Measurements from ENCODE around the gene MORN2. TPM values are rescaled to one million over a fixed set of nuclear protein-coding genes. Genes with fewer than 3 reads are reported as not detected.
"Not testable (repeated sequence)": the region's sequence is repeated elsewhere in the genome, so short reads cannot be mapped to it uniquely, and the experiment has no call there.

Gene MORN2
- polyA plus RNA-seq (2012; ENCODE audit: insufficient read depth, insufficient read length) = 7.1 TPM

DNA sequence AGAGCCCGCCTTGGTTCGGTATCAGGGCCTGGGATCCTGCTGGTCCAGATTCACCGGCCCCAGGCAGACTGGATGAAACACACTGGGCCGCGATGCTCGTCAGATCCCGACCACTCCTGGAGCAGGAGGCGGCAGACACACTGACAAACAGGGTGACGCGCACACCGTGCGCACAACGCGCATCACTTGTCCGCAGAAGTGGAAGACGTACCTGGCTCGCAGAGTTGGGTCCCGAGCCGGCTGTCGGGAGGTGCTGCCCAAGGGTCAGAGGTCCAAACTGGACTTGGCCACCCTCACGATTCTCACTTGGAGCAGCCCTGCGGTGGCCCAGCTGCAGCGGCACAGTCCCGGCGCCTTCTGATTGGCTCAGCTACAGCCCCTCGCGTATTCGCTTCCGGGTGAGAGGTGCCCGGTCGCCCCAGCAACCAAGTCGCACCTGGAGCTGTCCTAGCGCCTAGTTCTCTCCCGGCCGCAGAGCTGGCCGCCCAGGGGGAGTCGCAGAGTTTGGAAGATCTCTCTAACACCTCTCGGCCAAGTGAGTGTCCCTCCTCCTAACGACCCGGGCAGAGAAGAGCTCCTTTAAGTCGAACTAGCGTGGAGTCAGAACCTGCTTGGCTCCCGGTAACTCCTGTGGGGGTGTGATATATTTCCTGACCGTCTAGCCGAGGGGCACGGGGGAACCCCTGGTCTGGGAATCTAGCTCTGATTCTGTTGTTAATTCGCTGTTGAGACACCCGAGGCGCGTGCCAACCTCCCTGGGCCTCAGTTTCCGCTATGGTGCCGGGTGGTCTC is at the start of gene MORN2, which contains the start of gene DHX57:
MORN2 (plus strand) TSS at position 401 of the 792 bp plus-strand sequence.
DHX57 (minus strand) TSS at position 359 of the 792 bp plus-strand sequence. CDS start 7,529 bp downstream, outside the sequence.
- DNase-seq (ENCODE audit: low read depth, low spot score) = peak; percentile 26
- H3K4me3 ChIP-seq (ENCODE audit: low read length) = peak within 1 kb of the TSS; percentile 82

DNA sequence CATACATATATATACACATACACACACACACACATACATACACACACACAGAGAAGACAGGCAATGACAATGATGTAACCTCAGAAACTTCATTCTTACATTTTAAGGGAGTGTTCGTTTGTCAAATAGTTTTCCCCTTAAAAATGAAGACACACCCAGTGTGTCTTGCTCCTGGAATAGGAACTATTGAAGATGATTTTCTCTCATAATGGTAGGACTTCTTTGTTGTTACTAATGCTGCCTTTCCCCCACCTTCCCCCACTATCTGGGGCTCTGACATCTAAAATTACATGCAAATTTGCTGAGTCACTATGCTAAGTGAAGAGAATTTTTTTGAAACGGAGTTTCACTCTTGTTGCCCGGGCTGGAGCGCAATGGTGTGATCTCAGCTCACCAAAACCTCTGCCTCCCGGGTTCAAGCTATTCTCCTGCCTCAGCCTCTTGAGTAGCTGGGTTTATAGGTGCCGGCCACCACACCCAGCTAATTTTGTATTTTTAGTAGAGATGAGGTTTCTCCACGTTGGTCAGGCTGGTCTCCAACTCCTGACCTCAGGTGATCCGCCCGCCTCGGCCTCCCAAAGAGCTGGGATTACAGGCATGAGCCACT is 48.1 kb upstream of the MORN2 start:
- not testable (repeated sequence) for DNase-seq (ENCODE audit: low read depth, low spot score); H3K4me3 ChIP-seq (ENCODE audit: low read length)

- H3K4me3 ChIP-seq (ENCODE audit: low read length) = no peak overlapping the region
- no peak for DNase-seq (ENCODE audit: low read depth, low spot score)
Observed at GRCh38 chr2:38828460-38828859, 47.3 kb upstream of the MORN2 start.

GRCh38 chr2:38829971-38830370 is 45.8 kb upstream of the MORN2 start:
- no peak overlapping the region for H3K4me3 ChIP-seq (ENCODE audit: low read length)
- no peak for DNase-seq (ENCODE audit: low read depth, low spot score)

GRCh38 chr2:38830526-38831159 is 45.1 kb upstream of the MORN2 start:
- no peak overlapping the region for H3K4me3 ChIP-seq (ENCODE audit: low read length)
- no peak for DNase-seq (ENCODE audit: low read depth, low spot score)

DNA sequence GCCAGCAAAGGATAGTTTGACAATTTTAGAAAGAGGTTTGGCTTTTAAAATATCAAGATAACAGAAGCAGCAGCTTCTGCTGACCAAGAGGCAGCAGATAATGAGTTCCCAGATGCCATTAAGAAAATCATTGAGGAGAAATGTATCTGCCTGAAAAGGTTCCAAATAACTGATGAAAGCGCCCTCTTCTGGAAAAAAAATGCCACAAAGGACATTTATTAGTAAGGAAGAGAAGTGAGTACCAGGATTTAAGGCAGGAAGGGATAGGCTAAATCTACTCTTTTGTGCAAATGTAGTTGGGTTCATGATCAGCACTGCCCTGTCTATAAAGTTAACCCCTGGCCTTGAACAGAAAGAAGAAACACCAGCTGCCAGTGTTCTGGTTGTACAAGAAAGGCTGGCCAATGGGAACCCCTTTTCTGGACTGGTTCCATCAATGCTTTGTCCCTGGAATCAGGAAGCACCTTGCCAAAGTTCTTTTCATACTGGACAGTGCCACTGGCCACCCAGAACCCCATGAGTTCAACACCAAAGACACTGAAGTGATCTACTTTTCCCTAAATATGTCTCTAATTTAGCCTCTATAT is 40.7 kb upstream of the MORN2 start:
- peak; percentile 4 for DNase-seq (ENCODE audit: low read depth, low spot score)
- no peak overlapping the region for H3K4me3 ChIP-seq (ENCODE audit: low read length)

- no peak for DNase-seq (ENCODE audit: low read depth, low spot score)
- H3K4me3 ChIP-seq (ENCODE audit: low read length) = no peak overlapping the region
Observed at GRCh38 chr2:38835990-38836389, 39.8 kb upstream of the MORN2 start.

GRCh38 chr2:38836791-38837190 is 39.0 kb upstream of the MORN2 start:
- no peak overlapping the region for H3K4me3 ChIP-seq (ENCODE audit: low read length)
- no peak for DNase-seq (ENCODE audit: low read depth, low spot score)

- no peak for DNase-seq (ENCODE audit: low read depth, low spot score)
- no peak overlapping the region for H3K4me3 ChIP-seq (ENCODE audit: low read length)
Observed at GRCh38 chr2:38850045-38850444, 25.7 kb upstream of the MORN2 start.

- no peak for DNase-seq (ENCODE audit: low read depth, low spot score)
- H3K4me3 ChIP-seq (ENCODE audit: low read length) = no peak overlapping the region
Observed at GRCh38 chr2:38856165-38856564, 19.6 kb upstream of the MORN2 start.

- DNase-seq (ENCODE audit: low read depth, low spot score) = no peak
Observed at GRCh38 chr2:38862476-38862875, 13.3 kb upstream of the MORN2 start.

GRCh38 chr2:38863061-38863695 is 12.6 kb upstream of the MORN2 start:
- H3K4me3 ChIP-seq (ENCODE audit: low read length) = no peak overlapping the region
- DNase-seq (ENCODE audit: low read depth, low spot score) = no peak

More at GRCh38 chr2:38862476-38862875, 13.3 kb upstream of the MORN2 start:
- no peak overlapping the region for H3K4me3 ChIP-seq (ENCODE audit: low read length)

GRCh38 chr2:38866773-38867443 is 8.9 kb upstream of the MORN2 start:
- DNase-seq (ENCODE audit: low read depth, low spot score) = no peak

DNA sequence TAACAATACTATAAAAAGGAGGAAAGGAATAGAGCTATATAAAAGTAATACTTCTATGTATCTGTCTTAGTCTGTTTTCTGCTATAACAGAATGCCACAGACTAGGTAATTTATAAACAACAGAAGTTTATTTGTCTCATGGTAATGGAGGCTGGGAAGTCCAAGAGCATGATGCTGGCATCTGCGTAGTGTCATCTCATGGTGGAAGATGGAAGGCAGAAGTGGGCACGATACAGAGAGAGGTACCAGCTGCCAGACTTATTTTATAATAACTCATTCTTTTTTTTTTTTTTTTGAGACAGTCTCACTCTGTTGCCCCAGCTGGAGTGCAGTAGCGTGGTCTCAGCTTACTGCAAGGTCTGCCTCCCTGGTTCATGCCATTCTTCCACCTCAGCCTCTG is 4.3 kb upstream of the MORN2 start:
- no peak overlapping the region for H3K4me3 ChIP-seq (ENCODE audit: low read length)
- DNase-seq (ENCODE audit: low read depth, low spot score) = no peak

More at GRCh38 chr2:38866773-38867443, 8.9 kb upstream of the MORN2 start:
- H3K4me3 ChIP-seq (ENCODE audit: low read length) = no peak overlapping the region

DNA sequence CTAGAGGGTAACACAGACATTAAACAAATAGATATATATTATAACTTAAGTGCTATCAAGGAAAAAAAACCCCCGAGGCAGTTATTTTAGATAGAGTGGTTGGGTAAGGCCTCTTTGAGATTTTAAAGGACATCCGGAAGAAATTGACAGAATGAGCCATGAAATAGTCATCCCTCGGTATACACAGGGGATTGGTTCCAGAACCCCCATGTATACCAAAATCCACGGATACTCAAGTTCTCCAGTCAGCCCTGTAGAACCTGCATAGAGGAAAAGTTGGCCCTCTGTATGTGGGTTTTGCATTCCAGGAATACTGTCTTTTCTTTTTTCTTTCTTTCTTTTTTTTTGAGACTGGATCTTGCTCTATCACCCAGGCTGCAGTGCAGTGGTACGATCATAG is 2.0 kb upstream of the MORN2 start:
- no peak for DNase-seq (ENCODE audit: low read depth, low spot score)
- H3K4me3 ChIP-seq (ENCODE audit: low read length) = no peak overlapping the region

DNA sequence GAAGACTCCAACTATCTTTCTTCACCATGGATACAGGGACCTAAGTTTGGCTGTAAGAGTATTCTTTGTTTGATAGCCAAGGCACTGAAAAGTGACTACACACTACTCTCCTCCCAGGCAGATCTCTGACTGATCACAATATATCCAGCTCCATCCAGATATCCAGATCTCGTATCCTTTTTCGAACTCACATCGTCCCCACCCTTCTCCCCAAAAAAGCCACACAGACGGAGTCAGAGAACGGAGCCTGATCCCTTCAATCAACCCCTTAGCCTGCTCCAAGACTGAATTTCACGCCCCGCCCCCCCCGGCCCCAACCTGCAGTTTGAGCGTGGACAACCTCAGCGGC is 575 bp upstream of the MORN2 start:
- DNase-seq (ENCODE audit: low read depth, low spot score) = no peak
- peak overlapping the region; percentile 82 for H3K4me3 ChIP-seq (ENCODE audit: low read length)

- H3K4me3 ChIP-seq (ENCODE audit: low read length) = peak overlapping the region; percentile 82
- DNase-seq (ENCODE audit: low read depth, low spot score) = no peak
Observed at GRCh38 chr2:38876407-38876806, 631 bp downstream of the MORN2 start.

DNA sequence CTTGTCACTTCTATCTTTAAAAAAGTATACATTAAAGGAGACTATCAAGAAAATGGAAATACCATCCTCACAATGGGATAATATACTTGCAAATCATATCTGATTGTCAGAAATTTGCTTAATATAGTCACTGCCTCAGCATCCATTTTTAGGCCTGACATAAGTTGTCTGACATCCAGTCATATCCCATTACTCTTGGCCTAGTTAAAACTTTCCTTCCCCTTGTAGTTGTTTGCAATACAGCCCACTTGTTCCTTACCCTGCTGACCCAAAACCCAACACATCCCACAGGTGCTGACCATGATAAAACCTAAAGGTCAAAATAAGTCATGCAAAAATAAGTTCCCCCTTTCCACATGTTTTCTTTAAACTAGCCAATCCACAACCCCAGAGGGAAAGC is 10.3 kb downstream of the MORN2 start:
- no peak for DNase-seq (ENCODE audit: low read depth, low spot score)
- H3K4me3 ChIP-seq (ENCODE audit: low read length) = no peak overlapping the region

DNA sequence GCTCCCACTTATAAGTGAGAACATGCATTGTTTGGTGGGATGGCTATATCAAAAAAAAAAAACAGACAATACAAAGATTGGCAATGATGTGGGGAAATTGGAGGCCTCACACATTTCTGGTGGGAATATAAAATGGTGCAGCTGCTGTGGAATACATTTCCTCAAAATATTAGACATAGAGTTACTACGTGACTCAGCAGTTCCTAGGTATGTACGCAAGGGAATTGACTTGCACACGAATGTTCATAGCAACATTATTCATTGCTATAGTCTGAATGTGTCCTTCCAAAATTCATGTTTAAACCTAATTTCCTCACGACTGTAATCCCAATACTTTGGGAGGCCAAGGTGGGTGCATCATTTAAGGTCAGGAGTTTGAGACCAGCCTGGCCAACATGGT is 11.6 kb downstream of the MORN2 start:
- H3K4me3 ChIP-seq (ENCODE audit: low read length) = no peak overlapping the region
- DNase-seq (ENCODE audit: low read depth, low spot score) = no peak

All from Jurkat, Clone E6-1 (cell line).